ENCODE measurements around the gene WDFY3.

Gene WDFY3

GRCh38 chr4:84966382-84967242, at the start of gene WDFY3:
Gene WDFY3 (minus strand): TSS chr4:84966690. CDS start chr4:84860591, 106,099 bp downstream.
- H3K9ac ChIP-seq (ENCODE audit: low read depth, low read length): peak within 1 kb of the TSS; percentile 57
- H3K4me3 ChIP-seq (ENCODE audit: low read depth, low read length): peak within 1 kb of the TSS; percentile 67

GRCh38 chr4:85005865-85006377, 39.4 kb upstream of the WDFY3 start:
- Histone ChIP-seq H3K27me3 (ENCODE audit: control insufficient read depth, insufficient read depth, low read length) (no peaks in the 10 kb centered on the region), H3K36me3 (ENCODE audit: control insufficient read depth, insufficient read depth, low read length) (no peaks in the 10 kb centered on the region), H3K9ac (ENCODE audit: low read depth, low read length) (no peak overlapping the region), H3K4me1 (ENCODE audit: control insufficient read depth, insufficient read depth, low read length) (no peaks in the 10 kb centered on the region), H3K4me3 (ENCODE audit: low read depth, low read length) (no peak overlapping the region), H3K9me3 (ENCODE audit: control insufficient read depth, insufficient read depth, low read length) (no peaks in the 10 kb centered on the region)

More at GRCh38 chr4:84966382-84967242, at the start of gene WDFY3:
- no peaks in the 10 kb centered on the region for H3K9me3 ChIP-seq (ENCODE audit: control insufficient read depth, insufficient read depth, low read length)
- peaks cover 8% of the 10 kb centered on the region for H3K4me1 ChIP-seq (ENCODE audit: control insufficient read depth, insufficient read depth, low read length)
- H3K27me3 ChIP-seq (ENCODE audit: control insufficient read depth, insufficient read depth, low read length): no peaks in the 10 kb centered on the region
- no peaks in the 10 kb centered on the region for H3K36me3 ChIP-seq (ENCODE audit: control insufficient read depth, insufficient read depth, low read length)

GRCh38 chr4:85000343-85000742, 33.9 kb upstream of the WDFY3 start:
- Histone ChIP-seq H3K4me1 (ENCODE audit: control insufficient read depth, insufficient read depth, low read length) (no peaks in the 10 kb centered on the region), H3K4me3 (ENCODE audit: low read depth, low read length) (no peak overlapping the region), H3K9ac (ENCODE audit: low read depth, low read length) (no peak overlapping the region), H3K27me3 (ENCODE audit: control insufficient read depth, insufficient read depth, low read length) (no peaks in the 10 kb centered on the region), H3K9me3 (ENCODE audit: control insufficient read depth, insufficient read depth, low read length) (no peaks in the 10 kb centered on the region), H3K36me3 (ENCODE audit: control insufficient read depth, insufficient read depth, low read length) (no peaks in the 10 kb centered on the region)

GRCh38 chr4:84995386-84995785, 28.9 kb upstream of the WDFY3 start:
- H3K4me1 ChIP-seq (ENCODE audit: control insufficient read depth, insufficient read depth, low read length): no peaks in the 10 kb centered on the region
- H3K36me3 ChIP-seq (ENCODE audit: control insufficient read depth, insufficient read depth, low read length): no peaks in the 10 kb centered on the region
- no peaks in the 10 kb centered on the region for H3K27me3 ChIP-seq (ENCODE audit: control insufficient read depth, insufficient read depth, low read length)
- H3K9ac ChIP-seq (ENCODE audit: low read depth, low read length): no peak overlapping the region
- H3K9me3 ChIP-seq (ENCODE audit: control insufficient read depth, insufficient read depth, low read length): no peaks in the 10 kb centered on the region
- H3K4me3 ChIP-seq (ENCODE audit: low read depth, low read length): no peak overlapping the region

- Histone ChIP-seq H3K36me3 (ENCODE audit: control insufficient read depth, insufficient read depth, low read length) (no peaks in the 10 kb centered on the region), H3K4me3 (ENCODE audit: low read depth, low read length) (no peak overlapping the region), H3K4me1 (ENCODE audit: control insufficient read depth, insufficient read depth, low read length) (no peaks in the 10 kb centered on the region), H3K27me3 (ENCODE audit: control insufficient read depth, insufficient read depth, low read length) (no peaks in the 10 kb centered on the region), H3K9me3 (ENCODE audit: control insufficient read depth, insufficient read depth, low read length) (no peaks in the 10 kb centered on the region), H3K9ac (ENCODE audit: low read depth, low read length) (no peak overlapping the region)
Observed at GRCh38 chr4:84994280-84994679, 27.8 kb upstream of the WDFY3 start.

- H3K4me1 ChIP-seq (ENCODE audit: control insufficient read depth, insufficient read depth, low read length): no peaks in the 10 kb centered on the region
- no peak overlapping the region for H3K4me3 ChIP-seq (ENCODE audit: low read depth, low read length)
- H3K9ac ChIP-seq (ENCODE audit: low read depth, low read length): no peak overlapping the region
- H3K9me3 ChIP-seq (ENCODE audit: control insufficient read depth, insufficient read depth, low read length): no peaks in the 10 kb centered on the region
- H3K27me3 ChIP-seq (ENCODE audit: control insufficient read depth, insufficient read depth, low read length): no peaks in the 10 kb centered on the region
- no peaks in the 10 kb centered on the region for H3K36me3 ChIP-seq (ENCODE audit: control insufficient read depth, insufficient read depth, low read length)
Observed at GRCh38 chr4:84985952-84986351, 19.5 kb upstream of the WDFY3 start.

GRCh38 chr4:84977396-84977795, 10.9 kb upstream of the WDFY3 start:
- Histone ChIP-seq H3K9ac (ENCODE audit: low read depth, low read length) (no peak overlapping the region), H3K9me3 (ENCODE audit: control insufficient read depth, insufficient read depth, low read length) (no peaks in the 10 kb centered on the region), H3K4me3 (ENCODE audit: low read depth, low read length) (no peak overlapping the region)

GRCh38 chr4:84973856-84974255, 7.4 kb upstream of the WDFY3 start:
- H3K4me3 ChIP-seq (ENCODE audit: low read depth, low read length): no peak overlapping the region
- no peaks in the 10 kb centered on the region for H3K27me3 ChIP-seq (ENCODE audit: control insufficient read depth, insufficient read depth, low read length)
- H3K9ac ChIP-seq (ENCODE audit: low read depth, low read length): no peak overlapping the region
- H3K36me3 ChIP-seq (ENCODE audit: control insufficient read depth, insufficient read depth, low read length): no peaks in the 10 kb centered on the region
- H3K9me3 ChIP-seq (ENCODE audit: control insufficient read depth, insufficient read depth, low read length): no peaks in the 10 kb centered on the region
- H3K4me1 ChIP-seq (ENCODE audit: control insufficient read depth, insufficient read depth, low read length): peaks cover 8% of the 10 kb centered on the region

More at GRCh38 chr4:84977396-84977795, 10.9 kb upstream of the WDFY3 start:
- Histone ChIP-seq H3K4me1 (ENCODE audit: control insufficient read depth, insufficient read depth, low read length) (no peaks in the 10 kb centered on the region), H3K27me3 (ENCODE audit: control insufficient read depth, insufficient read depth, low read length) (no peaks in the 10 kb centered on the region), H3K36me3 (ENCODE audit: control insufficient read depth, insufficient read depth, low read length) (no peaks in the 10 kb centered on the region)

- Histone ChIP-seq H3K4me1 (ENCODE audit: control insufficient read depth, insufficient read depth, low read length) (peaks cover 8% of the 10 kb centered on the region), H3K27me3 (ENCODE audit: control insufficient read depth, insufficient read depth, low read length) (no peaks in the 10 kb centered on the region), H3K36me3 (ENCODE audit: control insufficient read depth, insufficient read depth, low read length) (no peaks in the 10 kb centered on the region), H3K9me3 (ENCODE audit: control insufficient read depth, insufficient read depth, low read length) (no peaks in the 10 kb centered on the region), H3K9ac (ENCODE audit: low read depth, low read length) (no peak overlapping the region), H3K4me3 (ENCODE audit: low read depth, low read length) (no peak overlapping the region)
Observed at GRCh38 chr4:84971319-84971932, 4.9 kb upstream of the WDFY3 start.

- Histone ChIP-seq H3K9ac (ENCODE audit: low read depth, low read length) (no peak overlapping the region), H3K4me3 (ENCODE audit: low read depth, low read length) (no peak overlapping the region), H3K27me3 (ENCODE audit: control insufficient read depth, insufficient read depth, low read length) (no peaks in the 10 kb centered on the region), H3K4me1 (ENCODE audit: control insufficient read depth, insufficient read depth, low read length) (peaks cover 8% of the 10 kb centered on the region), H3K9me3 (ENCODE audit: control insufficient read depth, insufficient read depth, low read length) (no peaks in the 10 kb centered on the region), H3K36me3 (ENCODE audit: control insufficient read depth, insufficient read depth, low read length) (no peaks in the 10 kb centered on the region)
Observed at GRCh38 chr4:84968925-84969324, 2.4 kb upstream of the WDFY3 start.

- H3K36me3 ChIP-seq (ENCODE audit: control insufficient read depth, insufficient read depth, low read length): no peaks in the 10 kb centered on the region
- H3K4me3 ChIP-seq (ENCODE audit: low read depth, low read length): peak overlapping the region; percentile 67
- no peaks in the 10 kb centered on the region for H3K27me3 ChIP-seq (ENCODE audit: control insufficient read depth, insufficient read depth, low read length)
- H3K9ac ChIP-seq (ENCODE audit: low read depth, low read length): peak overlapping the region; percentile 57
- no peaks in the 10 kb centered on the region for H3K9me3 ChIP-seq (ENCODE audit: control insufficient read depth, insufficient read depth, low read length)
- peaks cover 8% of the 10 kb centered on the region for H3K4me1 ChIP-seq (ENCODE audit: control insufficient read depth, insufficient read depth, low read length)
Observed at GRCh38 chr4:84967243-84967690, 777 bp upstream of the WDFY3 start.
